Measurements from ENCODE around the gene PIK3R5.

- TF ChIP-seq CTCF (IDR thresholded peaks at IDR 0.05; ENCODE audit: insufficient read depth, low read length, poor library complexity, severe bottlenecking) (no peak), EZH2phosphoT487 (conservative IDR thresholded peaks at IDR 0.05; ENCODE audit: low read length) (no peak)
Measured at GRCh38 chr17:8964801-8965393, 610 bp downstream of the PIK3R5 start.

Data from SU-DHL-6 (cell line).